GM21381 (cell line): Measurements from ENCODE around the gene CLTB.
"Not testable (repeated sequence)": the region's sequence is repeated elsewhere in the genome, so short reads cannot be mapped to it uniquely, and the experiment has no call there.

Experiments
- ATAC-seq: cut with Tn5 transposase; IDR thresholded peaks from one replicate; pipeline ENCODE4 v1.9.1; 2021; ENCODE audit warnings: mild to moderate bottlenecking, moderate library complexity; ENCODE audit not compliant: unreplicated experiment

Gene CLTB

GRCh38 chr5:176429972-176430371 lies 13.6 kb upstream of the CLTB start:
- no peak for ATAC-seq

- ATAC-seq = no peak
Observed at GRCh38 chr5:176427971-176428370, 11.6 kb upstream of the CLTB start.

GRCh38 chr5:176426876-176427275 lies 10.5 kb upstream of the CLTB start:
- no peak for ATAC-seq

GRCh38 chr5:176425791-176426190 lies 9.5 kb upstream of the CLTB start:
- no peak for ATAC-seq

- ATAC-seq = no peak
Observed at GRCh38 chr5:176425138-176425537, 8.8 kb upstream of the CLTB start.

GRCh38 chr5:176424181-176424580 lies 7.8 kb upstream of the CLTB start:
- ATAC-seq = no peak

- ATAC-seq = no peak
Observed at GRCh38 chr5:176420972-176421544, 4.7 kb upstream of the CLTB start.

GRCh38 chr5:176420086-176420485 lies 3.7 kb upstream of the CLTB start:
- no peak for ATAC-seq

- no peak for ATAC-seq
Observed at GRCh38 chr5:176418251-176418650, 1.9 kb upstream of the CLTB start.

- no peak for ATAC-seq
Observed at GRCh38 chr5:176416965-176417364, 626 bp upstream of the CLTB start.

GRCh38 chr5:176415240-176415951 lies 943 bp downstream of the CLTB start:
- no peak for ATAC-seq

GRCh38 chr5:176414704-176415103 lies 1.6 kb downstream of the CLTB start:
- ATAC-seq = no peak

- no peak for ATAC-seq
Observed at GRCh38 chr5:176413709-176414191, 2.6 kb downstream of the CLTB start.

GRCh38 chr5:176413255-176413565 lies 3.1 kb downstream of the CLTB start:
- no peak for ATAC-seq

- ATAC-seq = no peak
Observed at GRCh38 chr5:176412517-176413254, 3.7 kb downstream of the CLTB start.

GRCh38 chr5:176410486-176411180 lies 5.7 kb downstream of the CLTB start:
- ATAC-seq = no peak

GRCh38 chr5:176409765-176410164 lies 6.6 kb downstream of the CLTB start:
- no peak for ATAC-seq

- ATAC-seq = no peak
Observed at GRCh38 chr5:176408590-176408989, 7.7 kb downstream of the CLTB start.

- not testable (repeated sequence) for ATAC-seq
Observed at GRCh38 chr5:176408252-176408573, 8.1 kb downstream of the CLTB start.

- no peak for ATAC-seq
Observed at GRCh38 chr5:176407456-176408251, 8.7 kb downstream of the CLTB start.
